ENCODE measurements around the gene MROH2B.

MROH2B gene

GRCh38 chr5:41010572-41010971, 60.6 kb downstream of the MROH2B start:
- H3K27me3 ChIP-seq (ENCODE audit: insufficient read depth, poor library complexity, severe bottlenecking) = no peaks in the 10 kb centered on the region

DNA sequence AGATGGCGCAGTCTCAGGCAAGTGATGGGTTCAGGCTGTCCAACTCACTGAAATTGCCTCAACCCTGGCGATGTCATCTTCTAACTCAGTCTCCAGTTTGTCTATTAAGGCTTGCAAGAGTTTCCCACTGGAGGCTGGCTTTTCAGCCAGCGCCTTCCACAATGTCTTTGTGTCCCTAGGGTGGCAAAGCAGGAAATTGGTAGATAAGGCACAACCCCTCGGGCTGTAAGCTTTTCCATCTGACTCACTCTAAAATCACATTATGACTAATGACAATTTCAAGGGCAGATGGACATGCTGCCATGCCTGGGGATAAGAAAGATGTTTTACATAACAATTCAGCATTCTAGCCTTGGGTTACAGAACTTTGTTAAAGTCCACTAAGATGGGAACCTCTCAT, 61.9 kb downstream of the MROH2B start:
- no peak for TF ChIP-seq REST (IDR thresholded peaks at IDR 0.05; ENCODE audit: insufficient replicate concordance, low read depth)
- no peak for TF ChIP-seq SPI1 (IDR thresholded peaks at IDR 0.05; ENCODE audit: borderline replicate concordance, low read depth)
- TF ChIP-seq GABPA (IDR thresholded peaks at IDR 0.05; ENCODE audit: low read depth) = no peak
- TF ChIP-seq, protein P1, sequence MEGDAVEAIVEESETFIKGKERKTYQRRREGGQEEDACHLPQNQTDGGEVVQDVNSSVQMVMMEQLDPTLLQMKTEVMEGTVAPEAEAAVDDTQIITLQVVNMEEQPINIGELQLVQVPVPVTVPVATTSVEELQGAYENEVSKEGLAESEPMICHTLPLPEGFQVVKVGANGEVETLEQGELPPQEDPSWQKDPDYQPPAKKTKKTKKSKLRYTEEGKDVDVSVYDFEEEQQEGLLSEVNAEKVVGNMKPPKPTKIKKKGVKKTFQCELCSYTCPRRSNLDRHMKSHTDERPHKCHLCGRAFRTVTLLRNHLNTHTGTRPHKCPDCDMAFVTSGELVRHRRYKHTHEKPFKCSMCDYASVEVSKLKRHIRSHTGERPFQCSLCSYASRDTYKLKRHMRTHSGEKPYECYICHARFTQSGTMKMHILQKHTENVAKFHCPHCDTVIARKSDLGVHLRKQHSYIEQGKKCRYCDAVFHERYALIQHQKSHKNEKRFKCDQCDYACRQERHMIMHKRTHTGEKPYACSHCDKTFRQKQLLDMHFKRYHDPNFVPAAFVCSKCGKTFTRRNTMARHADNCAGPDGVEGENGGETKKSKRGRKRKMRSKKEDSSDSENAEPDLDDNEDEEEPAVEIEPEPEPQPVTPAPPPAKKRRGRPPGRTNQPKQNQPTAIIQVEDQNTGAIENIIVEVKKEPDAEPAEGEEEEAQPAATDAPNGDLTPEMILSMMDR (IDR thresholded peaks at IDR 0.05; ENCODE audit: insufficient read depth, low read length) = no peak
- TF ChIP-seq POLR2AphosphoS5 (IDR thresholded peaks at IDR 0.05; ENCODE audit: low read depth) = no peak
- no peak overlapping the region for H3K4me3 ChIP-seq (replicated peaks; ENCODE audit: insufficient read depth, low read length)
- H3K27ac ChIP-seq (replicated peaks) = no peak overlapping the region
- no peak for DNase-seq (ENCODE audit: low read depth in 1 of 2, low spot score in 1 of 2)
- H3K27me3 ChIP-seq (ENCODE audit: insufficient read depth, poor library complexity, severe bottlenecking) = no peaks in the 10 kb centered on the region

More at GRCh38 chr5:41010572-41010971, 60.6 kb downstream of the MROH2B start:
- Histone ChIP-seq H3K4me3 (replicated peaks; ENCODE audit: insufficient read depth, low read length) (no peak overlapping the region), H3K27ac (replicated peaks) (no peak overlapping the region)
- no peak for DNase-seq (ENCODE audit: low read depth in 1 of 2, low spot score in 1 of 2)
- no peak for TF ChIP-seq POLR2AphosphoS5 (IDR thresholded peaks at IDR 0.05; ENCODE audit: low read depth)
- no peak for TF ChIP-seq REST (IDR thresholded peaks at IDR 0.05; ENCODE audit: insufficient replicate concordance, low read depth)
- TF ChIP-seq, protein P1 (IDR thresholded peaks at IDR 0.05; ENCODE audit: insufficient read depth, low read length) = no peak
- TF ChIP-seq GABPA (IDR thresholded peaks at IDR 0.05; ENCODE audit: low read depth) = no peak
- TF ChIP-seq SPI1 (IDR thresholded peaks at IDR 0.05; ENCODE audit: borderline replicate concordance, low read depth) = no peak

- TF ChIP-seq SPI1 (IDR thresholded peaks at IDR 0.05; ENCODE audit: borderline replicate concordance, low read depth) (no peak), GABPA (IDR thresholded peaks at IDR 0.05; ENCODE audit: low read depth) (no peak), POLR2AphosphoS5 (IDR thresholded peaks at IDR 0.05; ENCODE audit: low read depth) (no peak), REST (IDR thresholded peaks at IDR 0.05; ENCODE audit: insufficient replicate concordance, low read depth) (no peak)
- TF ChIP-seq, protein P1 (IDR thresholded peaks at IDR 0.05; ENCODE audit: insufficient read depth, low read length) = no peak
- Histone ChIP-seq H3K27ac (replicated peaks) (no peak overlapping the region), H3K27me3 (ENCODE audit: insufficient read depth, poor library complexity, severe bottlenecking) (no peaks in the 10 kb centered on the region), H3K4me3 (replicated peaks; ENCODE audit: insufficient read depth, low read length) (no peak overlapping the region)
- no peak for DNase-seq (ENCODE audit: low read depth in 1 of 2, low spot score in 1 of 2)
These were observed 66.2 kb downstream of the MROH2B start for GRCh38 chr5:41004931-41005330.
